ENCODE measurements around the gene APBB2.

APBB2 gene

GRCh38 chr4:40808926-40809457 is 405.4 kb downstream of the APBB2 start:
- TF ChIP-seq CTCF (conservative IDR thresholded peaks at IDR 0.05), result no peak

GRCh38 chr4:40804598-40804997 is 409.7 kb downstream of the APBB2 start:
- no peak for TF ChIP-seq CTCF (conservative IDR thresholded peaks at IDR 0.05)
- no peak overlapping the region for H3K27ac ChIP-seq

More at GRCh38 chr4:40808926-40809457, 405.4 kb downstream of the APBB2 start:
- no peak overlapping the region for H3K27ac ChIP-seq

DNA sequence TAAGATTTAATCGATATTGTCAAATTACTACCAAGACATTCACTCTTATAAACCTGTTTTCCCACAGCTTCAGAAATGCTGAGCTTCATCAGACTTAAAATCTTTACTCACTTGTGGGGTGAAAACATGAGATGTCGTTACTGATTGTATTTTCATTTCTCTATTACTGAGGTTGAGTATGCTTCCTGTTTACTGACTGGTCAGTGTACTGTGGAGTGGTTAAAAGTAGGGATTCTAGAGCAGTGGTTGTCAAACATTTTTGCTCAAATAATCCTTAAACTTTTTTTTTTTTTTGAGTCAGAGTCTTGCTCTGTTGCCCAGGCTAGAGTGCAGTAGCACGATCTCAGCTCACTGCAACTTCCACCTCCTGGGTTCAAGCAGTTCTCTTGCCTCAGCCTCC is 414.3 kb downstream of the APBB2 start:
- no peak for TF ChIP-seq CTCF (conservative IDR thresholded peaks at IDR 0.05)
- no peak overlapping the region for H3K27ac ChIP-seq

- no peak overlapping the region for H3K27ac ChIP-seq
- TF ChIP-seq CTCF (conservative IDR thresholded peaks at IDR 0.05), result no peak
Observed at GRCh38 chr4:40789771-40790170, 424.6 kb downstream of the APBB2 start.

DNA sequence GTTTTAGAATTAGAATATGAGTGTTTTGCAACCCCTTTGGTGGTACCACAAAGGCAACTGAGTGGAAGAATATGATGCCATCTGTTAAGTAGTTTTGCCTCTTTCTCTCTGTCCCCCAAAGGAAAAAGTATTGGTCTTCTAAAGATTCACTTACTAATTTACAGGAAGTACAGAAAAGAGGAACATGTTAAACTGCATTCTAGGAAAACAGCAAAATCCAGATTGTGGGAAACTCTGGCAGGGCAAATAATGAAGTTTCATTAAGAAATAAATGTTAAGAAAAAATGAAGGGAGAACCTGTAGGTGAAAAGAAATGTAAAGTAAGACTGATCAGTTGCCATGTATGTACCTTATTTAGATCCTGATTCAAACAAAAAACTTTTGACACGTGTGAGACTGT is 425.3 kb downstream of the APBB2 start:
- TF ChIP-seq CTCF (conservative IDR thresholded peaks at IDR 0.05), result no peak
- no peak overlapping the region for H3K27ac ChIP-seq

GRCh38 chr4:40788331-40788730 is 426.0 kb downstream of the APBB2 start:
- H3K27ac ChIP-seq, result no peak overlapping the region
- no peak for TF ChIP-seq CTCF (conservative IDR thresholded peaks at IDR 0.05)

DNA sequence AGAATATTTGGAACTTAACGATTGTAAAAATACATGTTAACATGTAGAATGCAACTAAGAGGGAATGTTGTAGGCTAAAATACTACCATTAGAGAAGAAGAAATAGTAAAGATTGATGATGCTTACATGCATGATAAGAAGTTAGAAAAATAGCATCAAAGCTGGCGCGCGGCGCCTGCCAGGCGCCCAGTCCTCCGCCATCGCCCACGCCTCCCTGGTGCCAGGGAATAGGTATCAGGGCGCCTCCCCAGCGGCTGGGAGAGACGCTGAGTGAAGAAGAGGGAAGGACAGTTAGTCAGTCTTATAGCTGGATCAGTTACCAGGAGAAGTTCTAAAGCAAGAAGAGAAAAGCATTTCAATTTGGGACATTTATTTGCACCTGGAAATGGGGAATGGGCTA is 428.6 kb downstream of the APBB2 start:
- H3K27ac ChIP-seq, result no peak overlapping the region
- TF ChIP-seq CTCF (conservative IDR thresholded peaks at IDR 0.05), result no peak

Data from VCaP (cell line).